Ammon's horn (tissue), 1 donor: ENCODE results near the gene HSD17B2.
A peak's percentile ranks its signal among the peaks of the same experiment; 100 is the strongest.
"Not testable (repeated sequence)": the region's sequence is repeated elsewhere in the genome, so short reads cannot be mapped to it uniquely, and the experiment has no call there.

Experiments used
- DNase-seq: peaks from one replicate; pipeline ENCODE4 v3.0.0-alpha.2; 2016; ENCODE audit warnings: low spot score

Gene HSD17B2, protein sequence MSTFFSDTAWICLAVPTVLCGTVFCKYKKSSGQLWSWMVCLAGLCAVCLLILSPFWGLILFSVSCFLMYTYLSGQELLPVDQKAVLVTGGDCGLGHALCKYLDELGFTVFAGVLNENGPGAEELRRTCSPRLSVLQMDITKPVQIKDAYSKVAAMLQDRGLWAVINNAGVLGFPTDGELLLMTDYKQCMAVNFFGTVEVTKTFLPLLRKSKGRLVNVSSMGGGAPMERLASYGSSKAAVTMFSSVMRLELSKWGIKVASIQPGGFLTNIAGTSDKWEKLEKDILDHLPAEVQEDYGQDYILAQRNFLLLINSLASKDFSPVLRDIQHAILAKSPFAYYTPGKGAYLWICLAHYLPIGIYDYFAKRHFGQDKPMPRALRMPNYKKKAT

GRCh38 chr16:82034981-82035612 is at the start of gene HSD17B2:
Gene HSD17B2, plus strand, starts transcription at chr16:82035253. Its CDS starts 172 bp downstream, at chr16:82035425.
- DNase-seq = no peak

DNA sequence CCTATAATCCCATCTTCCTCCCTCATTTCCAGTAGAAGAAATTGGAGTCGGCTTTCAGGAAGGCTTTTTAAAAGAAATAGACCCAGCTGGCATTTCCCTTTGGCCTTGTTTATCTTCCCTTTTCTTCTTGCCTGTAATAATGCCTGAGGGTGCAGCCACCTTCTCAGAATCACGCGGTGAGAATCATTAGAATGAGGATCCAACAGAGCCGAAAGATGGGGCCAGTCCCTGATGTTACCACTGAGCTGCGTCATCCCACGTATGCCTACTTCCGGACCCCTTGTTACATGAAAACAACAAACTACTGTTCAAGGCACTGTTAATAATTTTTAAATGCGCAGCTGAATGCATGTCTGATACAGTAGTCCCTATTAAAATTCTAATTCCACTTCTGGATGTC is 47.9 kb upstream of the HSD17B2 start:
- no peak for DNase-seq

DNA sequence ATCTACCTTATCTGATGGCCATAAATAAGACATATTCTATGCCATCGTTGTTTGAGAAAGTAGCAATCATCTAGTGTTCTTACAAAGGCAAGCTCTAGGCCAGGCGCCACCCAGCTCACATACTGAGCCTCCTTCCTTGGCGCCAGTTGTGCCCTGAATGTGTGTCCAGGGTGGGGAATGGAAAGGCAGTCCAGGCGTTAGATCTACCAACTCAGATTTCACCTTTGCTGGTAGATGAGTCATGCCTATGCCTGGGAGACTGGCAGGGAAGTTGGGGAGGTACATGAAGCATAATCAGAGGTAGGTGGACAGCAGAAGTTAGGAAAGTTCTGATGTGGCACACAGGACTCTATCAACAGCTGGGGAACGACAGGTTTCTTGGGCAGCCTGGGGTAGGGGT is 47.3 kb upstream of the HSD17B2 start:
- DNase-seq = no peak

- peak; percentile 15 for DNase-seq
These were observed 42.2 kb upstream of the HSD17B2 start for GRCh38 chr16:81992859-81993258.

DNA sequence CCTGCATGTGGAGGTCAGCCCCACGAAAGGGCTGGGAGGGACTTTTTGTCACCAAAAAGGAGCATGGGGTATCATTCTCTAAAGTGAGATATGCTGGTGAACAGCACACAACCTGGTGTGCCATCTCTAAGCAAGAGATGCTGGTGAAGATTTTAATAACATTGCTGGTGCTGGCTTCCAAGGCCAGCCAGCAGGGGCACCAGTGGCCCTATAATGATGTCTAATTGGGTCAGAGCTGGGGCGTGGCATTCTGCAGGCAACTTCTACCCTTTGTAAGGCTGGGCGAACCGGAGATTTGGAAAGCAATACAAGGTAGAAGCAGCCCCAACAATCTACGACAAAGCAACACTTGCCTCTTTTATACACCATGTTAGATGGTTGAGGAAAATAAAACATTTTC is 40.6 kb upstream of the HSD17B2 start:
- DNase-seq = no peak

- DNase-seq = no peak
These were observed 39.4 kb upstream of the HSD17B2 start for GRCh38 chr16:81995651-81996050.

DNA sequence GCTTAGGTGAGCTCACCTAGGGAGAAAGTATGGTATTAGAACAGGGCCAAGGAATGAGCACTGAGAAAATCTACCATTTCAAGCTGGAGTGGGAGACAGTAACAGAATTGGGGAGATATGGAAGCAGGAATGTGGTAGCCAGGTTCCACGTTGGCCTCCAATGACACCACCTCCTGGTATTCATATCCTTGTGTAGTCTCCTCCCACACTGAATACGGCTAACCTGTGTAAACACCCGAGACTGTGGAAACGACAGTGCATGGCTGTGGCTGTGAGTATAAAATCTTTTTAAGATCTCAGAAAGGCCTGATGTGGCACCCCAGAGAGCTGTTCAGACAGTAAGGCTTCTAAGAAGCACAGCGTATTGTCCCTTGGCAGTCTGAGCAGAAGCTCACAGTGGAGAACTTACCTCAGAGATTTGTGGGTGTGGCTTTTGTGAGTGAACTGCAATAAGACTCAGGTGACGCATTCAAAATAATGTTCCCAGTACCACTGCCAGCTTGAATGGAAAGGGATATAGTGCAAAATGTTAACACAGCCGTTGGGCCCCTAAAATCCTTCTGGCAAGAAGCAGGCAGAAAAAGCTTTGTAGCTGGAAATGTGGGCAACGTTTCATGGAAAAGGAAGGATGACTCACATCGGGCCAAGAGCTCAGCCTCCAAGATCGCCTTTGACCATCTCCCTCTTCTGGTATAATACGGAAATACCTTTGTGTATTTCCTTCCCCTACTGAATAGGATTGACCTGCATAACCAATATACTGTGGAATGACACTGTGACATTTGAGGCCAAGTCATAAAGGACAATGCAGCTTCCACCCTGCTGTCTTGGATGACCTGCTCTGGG is 38.2 kb upstream of the HSD17B2 start:
- no peak for DNase-seq

DNA sequence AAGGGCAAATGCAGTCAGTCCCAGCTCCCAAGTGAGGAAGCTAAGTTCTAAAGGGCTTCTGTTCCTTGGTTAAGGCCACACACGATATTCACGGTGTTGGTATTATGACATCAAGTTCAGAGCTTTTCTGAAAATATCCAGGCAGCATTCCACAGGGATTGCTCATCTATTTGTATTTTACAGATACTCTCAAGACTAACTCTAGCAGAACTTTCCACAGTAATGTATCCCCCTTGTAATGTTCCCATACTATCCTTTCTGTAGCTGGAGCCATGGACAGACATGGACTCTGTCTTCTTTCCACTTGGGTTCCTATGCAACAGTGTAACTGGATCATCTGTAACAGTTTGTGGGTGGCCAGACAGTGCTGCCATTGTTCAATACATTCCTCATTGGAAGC is 37.3 kb upstream of the HSD17B2 start:
- no peak for DNase-seq

GRCh38 chr16:82002831-82003230 is 32.2 kb upstream of the HSD17B2 start:
- DNase-seq = no peak

GRCh38 chr16:82004601-82005000 is 30.5 kb upstream of the HSD17B2 start:
- DNase-seq = no peak

DNA sequence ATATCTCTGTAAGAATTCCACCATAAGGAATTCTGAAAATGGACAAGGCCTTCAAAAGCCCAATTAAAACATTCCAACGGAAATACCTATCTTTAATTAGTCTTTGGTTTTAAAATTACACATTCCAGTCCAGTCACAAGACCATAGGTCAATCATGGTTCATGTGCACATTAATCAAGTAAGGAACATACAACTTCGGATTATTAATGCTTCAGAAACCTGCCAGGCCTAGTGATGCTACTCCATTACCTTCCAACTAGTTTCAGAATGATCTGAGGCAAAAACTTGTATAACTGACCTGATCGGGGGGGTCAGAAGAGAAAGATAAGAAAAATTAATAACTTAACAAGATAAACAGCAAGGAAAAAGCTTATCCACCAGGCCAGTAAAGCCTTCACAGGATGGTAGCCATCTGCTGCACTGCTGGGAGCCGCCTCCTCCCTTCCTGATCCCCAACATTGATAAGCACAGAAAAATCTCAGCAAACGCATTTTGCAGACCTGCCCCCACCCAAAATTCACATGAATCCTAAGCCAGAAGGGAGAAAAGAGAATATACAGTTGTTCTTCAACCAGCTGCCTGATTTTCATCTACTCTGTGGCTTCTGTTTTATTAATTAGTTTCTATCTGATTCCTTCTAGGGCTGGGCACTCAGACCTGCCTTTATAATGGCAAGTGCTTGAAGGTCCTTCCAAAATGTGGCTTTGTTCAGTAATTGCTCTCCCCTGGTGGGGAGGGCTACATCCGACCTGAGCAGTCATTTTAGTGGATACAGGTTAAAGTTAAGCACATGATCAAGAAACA is 29.8 kb upstream of the HSD17B2 start:
- DNase-seq = peak; percentile 22

DNA sequence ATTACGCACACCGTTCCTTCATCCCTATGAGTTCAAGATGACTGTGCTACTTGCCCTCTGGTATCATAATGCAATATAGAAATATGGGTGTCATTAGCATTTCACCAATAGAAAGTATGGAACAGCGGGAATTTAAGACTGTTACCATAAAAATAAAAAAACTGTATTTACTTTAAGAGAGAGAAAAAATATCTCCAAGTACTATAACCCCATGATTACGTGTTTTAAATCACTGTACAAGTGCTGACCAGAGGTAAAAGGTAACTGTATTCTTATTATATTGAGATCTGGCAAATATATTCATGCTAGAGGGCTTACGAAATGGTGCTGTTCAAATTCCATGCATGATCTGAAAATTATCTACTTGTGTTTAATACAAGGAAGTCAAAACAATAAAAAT is 29.0 kb upstream of the HSD17B2 start:
- no peak for DNase-seq

GRCh38 chr16:82007189-82007588 is 27.9 kb upstream of the HSD17B2 start:
- no peak for DNase-seq

- DNase-seq = no peak
These were observed 26.0 kb upstream of the HSD17B2 start for GRCh38 chr16:82008957-82009592.

DNA sequence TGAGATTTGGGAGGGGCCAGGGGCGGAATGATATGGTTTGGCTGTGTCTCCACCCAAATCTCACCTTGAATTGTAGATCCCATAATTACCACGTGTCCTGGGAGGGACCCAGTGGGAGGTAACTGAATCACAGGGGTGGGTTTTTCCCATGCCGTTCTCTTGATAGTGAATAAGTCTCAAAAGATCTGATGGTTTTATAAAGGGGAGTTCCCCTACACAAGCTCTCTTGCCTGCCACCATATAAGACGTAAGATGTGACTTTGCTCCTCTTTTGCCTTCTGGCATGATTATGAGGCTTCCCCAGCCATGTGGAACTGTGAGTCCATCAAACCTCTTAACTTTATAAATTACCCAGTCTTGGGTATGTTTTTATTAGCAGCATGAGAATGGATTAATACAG is 25.3 kb upstream of the HSD17B2 start:
- not testable (repeated sequence) for DNase-seq

DNA sequence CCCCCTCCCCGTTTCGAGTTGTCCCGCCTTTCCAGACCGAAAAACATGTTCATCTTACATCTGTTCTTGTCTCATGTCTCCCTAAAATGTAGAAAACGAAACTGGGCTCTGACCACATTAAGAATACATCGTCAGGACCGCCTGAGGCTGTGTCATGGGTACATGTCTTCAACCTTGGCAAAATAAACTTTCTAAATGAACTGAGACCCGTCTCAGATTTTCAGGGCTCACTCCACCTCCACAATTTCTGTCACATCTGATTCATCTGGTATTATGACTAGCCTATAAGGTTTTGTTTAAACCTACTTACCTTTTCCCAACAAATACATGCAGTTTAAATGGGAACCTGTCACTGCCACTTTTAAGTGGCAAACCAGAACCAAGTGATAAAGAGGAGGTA is 24.4 kb upstream of the HSD17B2 start:
- DNase-seq = no peak

- DNase-seq = no peak
These were observed 23.8 kb upstream of the HSD17B2 start, which contains the start of gene SDR42E1 for GRCh38 chr16:82011199-82011641. Gene SDR42E1, minus strand, starts transcription at chr16:82011470. Its CDS starts 10,612 bp downstream, at chr16:82000858.

GRCh38 chr16:82013139-82013538 is 21.9 kb upstream of the HSD17B2 start:
- no peak for DNase-seq

DNA sequence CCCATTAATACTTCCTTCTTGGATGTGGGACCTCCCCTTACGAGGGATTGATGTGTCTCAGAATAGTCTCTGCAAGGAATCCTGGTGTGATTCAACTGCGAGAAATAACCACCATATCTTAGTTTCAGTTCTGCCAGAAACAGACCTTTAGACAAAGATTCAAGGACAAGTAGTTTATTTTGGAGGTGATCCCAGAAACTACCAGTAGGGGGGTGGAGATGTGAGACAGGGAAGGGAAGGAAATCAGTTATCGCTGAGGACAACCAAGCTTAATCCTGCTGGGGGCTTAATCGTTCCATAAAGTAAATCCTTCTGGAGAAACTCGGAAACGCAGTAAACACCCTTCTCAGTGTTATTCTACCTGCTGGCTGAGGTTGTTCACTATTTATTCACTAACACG is 18.8 kb upstream of the HSD17B2 start:
- DNase-seq = no peak

DNA sequence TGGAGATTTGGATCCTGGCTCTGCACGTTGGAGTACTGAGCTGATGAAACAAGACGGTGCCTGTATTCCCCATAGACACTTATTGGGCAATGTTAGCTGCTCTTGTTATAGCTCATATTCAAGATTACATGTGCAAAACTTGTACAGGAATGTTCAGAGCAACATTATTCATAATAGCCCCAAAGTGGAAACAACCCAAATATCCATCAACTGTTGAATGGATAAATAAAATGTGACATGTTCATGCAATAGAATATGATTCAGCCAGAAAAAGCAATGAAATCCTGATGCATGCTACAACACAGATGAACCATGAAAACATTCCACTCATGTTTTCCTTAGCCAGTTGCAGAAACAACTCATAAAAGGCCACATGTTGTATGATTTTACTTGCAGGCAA is 18.1 kb upstream of the HSD17B2 start:
- no peak for DNase-seq

GRCh38 chr16:82017911-82018568 is 17.0 kb upstream of the HSD17B2 start:
- DNase-seq = no peak
